Chondrocyte (in vitro differentiated cells): ENCODE measurements around the gene PRR12. TPM values are rescaled to one million over a fixed set of nuclear protein-coding genes. Genes with fewer than 3 reads are reported as not detected.
"Not testable (repeated sequence)": the region's sequence is repeated elsewhere in the genome, so short reads cannot be mapped to it uniquely, and the experiment has no call there.

Source experiments
- DNase-seq: peaks from one replicate; pipeline ENCODE4 v3.0.0; 2021; ENCODE audit warnings: mixed read lengths, low spot score
- H3K27ac Mint-ChIP-seq: one replicate; pipeline ENCODE4 v1.8.0; 2021; ENCODE audit warnings: mild to moderate bottlenecking, moderate library complexity, mixed read lengths; ENCODE audit not compliant: unreplicated experiment
- H3K27me3 Mint-ChIP-seq: 2 replicates; pipeline ENCODE4 v1.8.0; 2021; ENCODE audit warnings: low read depth, mixed read lengths
- H3K36me3 Mint-ChIP-seq: 2 replicates; pipeline ENCODE4 v1.8.0; 2021; ENCODE audit warnings: low read depth, mixed read lengths
- H3K4me1 Mint-ChIP-seq: 2 replicates; pipeline ENCODE4 v1.8.0; 2021; ENCODE audit warnings: low read depth, mild to moderate bottlenecking, mixed read lengths
- H3K4me3 Mint-ChIP-seq: one replicate; pipeline ENCODE4 v1.8.0; 2021; ENCODE audit warnings: mild to moderate bottlenecking, moderate library complexity, mixed read lengths; ENCODE audit not compliant: unreplicated experiment
- H3K9me3 Mint-ChIP-seq: 2 replicates; pipeline ENCODE4 v1.8.0; 2021; ENCODE audit warnings: low read depth, mixed read lengths
- total RNA-seq: library from RNA; stranded (reverse); gene quantifications from 3 replicates; pipeline ENCODE4 v1.2.1, GENCODE V29; 2021
- TF ChIP-seq, protein P1 (sequence below): fragments of 200-600 bp; sonication (generic); IDR thresholded peaks from 2 replicates; pipeline ENCODE4 v1.5.0; 2021; ENCODE audit warnings: antibody characterized with exemption, mild to moderate bottlenecking, moderate library complexity

PRR12 gene
- total RNA-seq, 1 donor from 2014 or later, result 23.8 TPM

DNA sequence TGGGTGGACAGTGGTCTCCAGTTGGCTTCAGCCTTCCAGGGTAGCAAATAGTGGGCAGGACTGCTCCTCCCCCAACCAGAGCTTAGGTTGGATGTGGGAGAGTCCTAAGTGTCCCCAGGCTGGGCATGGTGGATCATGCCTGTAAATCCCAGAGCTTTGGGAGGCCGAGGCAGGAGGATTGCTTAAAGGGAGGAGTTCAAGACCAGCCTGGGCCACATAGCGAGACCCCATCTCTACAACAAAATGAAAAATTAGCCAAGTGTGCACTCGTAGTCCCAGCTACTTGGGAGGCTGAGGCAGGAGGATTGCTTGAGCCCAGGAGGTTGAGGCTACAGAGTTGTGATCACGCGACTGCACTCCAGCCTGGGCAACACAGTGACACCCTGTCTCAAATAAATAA lies 41.6 kb downstream of the PRR12 start:
- Mint-ChIP-seq H3K27ac (no peak overlapping the region), H3K4me3 (no peak overlapping the region), H3K36me3 (peaks cover 3% of the 10 kb centered on the region), H3K4me1 (peaks cover 40% of the 10 kb centered on the region), H3K27me3 (no peaks in the 10 kb centered on the region), H3K9me3 (no peaks in the 10 kb centered on the region)
- TF ChIP-seq, protein P1, sequence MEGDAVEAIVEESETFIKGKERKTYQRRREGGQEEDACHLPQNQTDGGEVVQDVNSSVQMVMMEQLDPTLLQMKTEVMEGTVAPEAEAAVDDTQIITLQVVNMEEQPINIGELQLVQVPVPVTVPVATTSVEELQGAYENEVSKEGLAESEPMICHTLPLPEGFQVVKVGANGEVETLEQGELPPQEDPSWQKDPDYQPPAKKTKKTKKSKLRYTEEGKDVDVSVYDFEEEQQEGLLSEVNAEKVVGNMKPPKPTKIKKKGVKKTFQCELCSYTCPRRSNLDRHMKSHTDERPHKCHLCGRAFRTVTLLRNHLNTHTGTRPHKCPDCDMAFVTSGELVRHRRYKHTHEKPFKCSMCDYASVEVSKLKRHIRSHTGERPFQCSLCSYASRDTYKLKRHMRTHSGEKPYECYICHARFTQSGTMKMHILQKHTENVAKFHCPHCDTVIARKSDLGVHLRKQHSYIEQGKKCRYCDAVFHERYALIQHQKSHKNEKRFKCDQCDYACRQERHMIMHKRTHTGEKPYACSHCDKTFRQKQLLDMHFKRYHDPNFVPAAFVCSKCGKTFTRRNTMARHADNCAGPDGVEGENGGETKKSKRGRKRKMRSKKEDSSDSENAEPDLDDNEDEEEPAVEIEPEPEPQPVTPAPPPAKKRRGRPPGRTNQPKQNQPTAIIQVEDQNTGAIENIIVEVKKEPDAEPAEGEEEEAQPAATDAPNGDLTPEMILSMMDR, result no peak
- no peak for DNase-seq

DNA sequence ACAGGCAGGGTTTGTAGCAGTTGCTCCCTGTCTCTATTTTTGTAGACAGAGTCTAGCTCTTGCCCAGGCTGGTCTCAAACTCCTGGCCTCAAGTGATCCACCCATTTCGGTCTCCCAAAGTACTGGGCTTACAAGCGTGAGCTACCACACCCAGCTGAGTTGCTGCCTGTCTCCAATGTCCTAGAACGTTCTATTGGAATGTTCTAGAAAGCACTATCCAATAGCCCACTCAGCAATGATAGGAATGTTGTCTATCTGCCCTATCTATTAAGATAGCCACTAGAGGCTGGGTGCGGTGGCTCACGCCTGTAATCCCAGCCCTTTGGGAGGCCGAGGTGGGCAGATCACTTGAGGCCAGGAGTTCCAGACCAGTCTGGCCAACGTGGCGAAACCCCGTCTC lies 42.3 kb downstream of the PRR12 start:
- H3K36me3 Mint-ChIP-seq, H3K27me3 Mint-ChIP-seq, H3K4me3 Mint-ChIP-seq, H3K9me3 Mint-ChIP-seq, DNase-seq: not testable (repeated sequence)
- Mint-ChIP-seq H3K4me1 (peaks cover 45% of the 10 kb centered on the region), H3K27ac (peak overlapping the region; percentile 36)

DNA sequence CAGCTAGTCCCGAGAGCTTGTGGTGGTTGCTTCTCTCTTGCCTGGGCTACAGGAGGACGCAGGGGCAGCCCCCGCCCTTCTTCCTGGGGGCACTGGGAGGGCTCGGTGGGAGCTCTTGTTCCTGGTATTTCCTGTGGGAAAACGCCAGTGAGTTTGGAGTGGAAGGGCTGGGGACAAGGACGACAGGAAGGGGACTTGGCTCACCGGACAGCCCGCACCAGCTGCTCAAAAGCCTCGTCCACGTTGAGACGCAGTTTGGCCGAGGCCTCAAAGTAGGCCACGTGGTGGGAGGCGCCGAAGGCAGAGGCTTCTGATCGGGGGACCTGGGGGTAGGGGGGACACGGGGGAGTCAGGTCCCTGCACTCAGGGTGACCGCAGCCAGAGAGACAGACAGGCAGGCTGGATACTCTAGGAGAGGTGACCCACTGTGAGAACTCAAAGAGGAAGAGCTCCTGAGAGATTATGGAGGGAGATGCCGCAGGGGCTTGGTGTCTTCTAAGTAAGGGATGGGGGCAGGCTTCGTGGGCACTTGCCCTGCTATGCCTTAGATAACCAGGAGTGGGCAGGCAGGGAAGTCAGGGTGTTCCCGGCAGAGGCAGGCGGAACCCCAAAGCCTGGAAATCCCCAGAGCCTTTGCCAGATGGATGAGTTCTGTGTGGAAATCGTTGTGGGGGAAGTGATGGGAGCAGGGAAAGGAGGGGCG lies 44.7 kb downstream of the PRR12 start:
- TF ChIP-seq, protein P1, result peak; percentile 19
- H3K4me3 Mint-ChIP-seq, result no peak overlapping the region
- H3K27me3 Mint-ChIP-seq, result no peaks in the 10 kb centered on the region
- H3K4me1 Mint-ChIP-seq, result peaks cover 59% of the 10 kb centered on the region
- no peaks in the 10 kb centered on the region for H3K9me3 Mint-ChIP-seq
- H3K36me3 Mint-ChIP-seq, result peaks cover 3% of the 10 kb centered on the region
- peak overlapping the region; percentile 65 for H3K27ac Mint-ChIP-seq
- no peak for DNase-seq

DNA sequence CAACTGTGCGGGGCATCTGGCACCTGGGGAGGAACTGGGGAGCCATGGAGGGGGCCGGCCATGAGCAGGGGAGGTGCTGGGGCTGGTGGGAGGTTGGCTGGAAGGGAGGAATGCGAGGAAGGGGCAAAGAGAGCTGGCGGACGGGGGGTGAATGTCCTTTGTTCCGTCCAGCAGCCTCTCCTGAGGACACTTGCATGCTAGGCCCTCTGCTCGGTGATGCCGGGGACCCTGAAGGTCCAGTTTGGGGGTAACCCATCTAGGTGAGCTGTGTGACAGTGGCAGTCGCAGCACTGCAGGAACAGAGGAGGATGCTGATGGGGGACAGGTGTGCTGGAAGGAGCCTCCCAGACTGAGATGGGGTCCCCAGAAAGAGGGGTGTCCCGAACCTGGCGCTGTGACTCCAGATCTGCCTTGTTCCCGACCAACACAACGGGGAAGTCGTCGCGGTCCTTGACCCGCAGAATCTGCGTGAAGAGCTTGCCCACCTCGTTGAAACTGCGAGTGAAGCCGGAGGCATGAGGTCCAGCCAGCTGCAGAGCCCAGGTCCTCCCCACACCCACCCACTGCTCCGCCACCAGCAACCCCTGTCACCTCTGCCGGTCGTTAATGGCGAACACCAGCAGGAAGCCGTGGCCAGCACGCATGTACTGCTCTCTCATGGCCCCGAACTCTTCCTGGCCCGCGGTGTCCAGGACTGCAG lies 45.4 kb downstream of the PRR12 start:
- Mint-ChIP-seq H3K36me3 (peaks cover 3% of the 10 kb centered on the region), H3K4me3 (peak overlapping the region; percentile 16), H3K9me3 (no peaks in the 10 kb centered on the region), H3K4me1 (peaks cover 61% of the 10 kb centered on the region), H3K27me3 (no peaks in the 10 kb centered on the region), H3K27ac (no peak overlapping the region)
- TF ChIP-seq, protein P1, result no peak
- DNase-seq, result no peak

DNA sequence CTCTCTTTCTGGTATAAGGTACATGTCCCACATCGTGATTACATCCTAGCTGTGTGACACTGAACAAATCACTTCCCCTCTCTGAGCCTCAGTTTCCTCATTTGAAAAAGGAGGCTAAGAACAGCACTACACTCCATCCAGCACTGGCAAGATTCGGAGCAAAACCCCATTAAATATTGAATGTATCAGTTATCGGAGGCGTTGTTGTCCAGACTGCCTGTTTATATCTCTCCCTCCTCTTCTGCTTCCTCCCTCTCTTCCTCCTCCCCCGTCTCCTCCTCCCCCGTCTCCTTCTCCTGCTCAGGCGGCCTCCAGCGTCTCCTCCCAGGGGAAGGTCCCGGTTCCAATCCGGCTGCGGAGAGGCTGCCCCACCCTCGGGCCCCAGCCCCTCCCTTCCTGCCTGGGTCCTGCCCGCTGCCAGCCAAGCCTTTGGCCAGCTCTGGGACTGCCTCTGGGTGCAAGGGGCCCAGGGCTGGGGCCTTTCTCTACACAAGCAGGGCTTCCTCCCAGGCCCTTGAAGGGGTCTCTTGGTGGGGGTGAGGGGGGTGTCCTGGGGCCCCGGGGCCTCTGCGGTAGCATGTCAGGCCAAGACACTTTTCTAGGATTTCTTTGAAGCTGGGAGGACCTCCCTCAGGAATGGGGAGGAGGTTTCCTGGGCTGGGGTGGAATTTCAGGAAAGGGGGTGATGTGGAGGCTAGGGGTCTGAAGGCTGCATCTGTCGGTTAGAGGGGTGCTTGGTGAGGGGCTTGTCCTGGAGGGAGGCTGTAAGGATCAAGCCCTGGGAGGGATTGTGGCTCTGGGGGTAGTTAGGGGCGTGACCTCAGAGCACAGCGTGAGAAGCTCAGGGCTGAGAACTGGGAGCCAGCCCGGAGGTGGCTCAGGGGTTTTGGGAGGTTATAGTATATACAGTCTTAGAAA lies 47.1 kb downstream of the PRR12 start:
- Mint-ChIP-seq H3K9me3 (no peaks in the 10 kb centered on the region), H3K27ac (peak overlapping the region; percentile 96), H3K27me3 (no peaks in the 10 kb centered on the region), H3K4me3 (peak overlapping the region; percentile 98), H3K4me1 (peaks cover 70% of the 10 kb centered on the region), H3K36me3 (peaks cover 3% of the 10 kb centered on the region)
- TF ChIP-seq, protein P1, result no peak
- peak; percentile 94 for DNase-seq
